T-helper 2 cell treated with Interferon-gamma antibody and Interleukin-4, amounts not matched to agents 5 μg/mL and 100 μg/mL, for 36 hours (primary cell): ENCODE measurements around the gene REN.

Source experiments
- DNase-seq: peaks from one replicate; pipeline ENCODE4 v3.0.0; 2021; ENCODE audit warnings: low spot score
- H3K27ac Mint-ChIP-seq: one replicate; pipeline ENCODE4 v1.8.0; 2021; ENCODE audit warnings: mild to moderate bottlenecking, mixed read lengths
- H3K27me3 Mint-ChIP-seq: one replicate; pipeline ENCODE4 v1.8.0; 2021; ENCODE audit warnings: low read depth, mixed read lengths
- H3K36me3 Mint-ChIP-seq: one replicate; pipeline ENCODE4 v1.8.0; 2021; ENCODE audit warnings: low read depth, mixed read lengths
- H3K4me1 Mint-ChIP-seq: one replicate; pipeline ENCODE4 v1.8.0; 2021; ENCODE audit warnings: low read depth, mixed read lengths
- H3K4me3 Mint-ChIP-seq: one replicate; pipeline ENCODE4 v1.8.0; 2022; ENCODE audit warnings: mild to moderate bottlenecking, moderate library complexity, mixed read lengths
- H3K9me3 Mint-ChIP-seq: one replicate; pipeline ENCODE4 v1.8.0; 2021; ENCODE audit warnings: mixed read lengths

Gene REN

DNA sequence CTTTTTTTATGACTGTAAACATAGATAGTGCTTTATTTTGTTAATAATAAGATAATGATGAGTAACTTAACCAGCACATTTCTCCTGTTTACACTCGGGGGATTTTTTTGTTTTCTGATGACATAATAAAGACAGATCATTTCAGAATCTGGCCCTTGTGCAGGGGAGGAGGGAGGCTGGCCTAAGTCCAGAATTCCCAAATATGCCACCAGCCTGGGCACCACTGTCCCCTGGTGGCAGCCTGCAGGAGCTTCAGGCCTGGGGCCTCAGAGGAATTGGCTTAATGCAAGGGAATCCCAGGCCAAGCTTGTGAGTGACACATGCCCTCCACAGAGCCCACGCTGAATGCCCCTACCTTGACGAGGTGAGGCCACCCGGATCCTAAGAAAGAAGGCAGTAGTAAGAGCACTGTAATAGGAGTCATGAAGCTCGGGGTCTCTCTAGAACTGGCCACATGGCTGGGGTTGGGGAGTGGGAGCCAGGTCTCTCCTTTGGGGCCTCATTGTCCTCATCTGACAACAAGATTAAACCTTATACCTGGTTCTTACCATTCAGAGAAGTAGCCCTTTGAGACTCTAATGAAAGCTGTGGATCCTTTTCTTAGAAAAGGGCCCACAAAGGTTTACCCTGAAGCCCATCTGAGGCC, 38.4 kb downstream of the REN start:
- H3K4me1 Mint-ChIP-seq: peaks cover 7% of the 10 kb centered on the region
- H3K4me3 Mint-ChIP-seq: no peak overlapping the region
- DNase-seq: no peak
- H3K9me3 Mint-ChIP-seq: no peaks in the 10 kb centered on the region
- H3K27me3 Mint-ChIP-seq: no peaks in the 10 kb centered on the region
- no peaks in the 10 kb centered on the region for H3K36me3 Mint-ChIP-seq
- H3K27ac Mint-ChIP-seq: no peak overlapping the region

GRCh38 chr1:204126956-204127355, 39.2 kb downstream of the REN start:
- H3K9me3 Mint-ChIP-seq: no peaks in the 10 kb centered on the region
- H3K27me3 Mint-ChIP-seq: no peaks in the 10 kb centered on the region
- no peak for DNase-seq
- no peak overlapping the region for H3K4me3 Mint-ChIP-seq
- peaks cover 7% of the 10 kb centered on the region for H3K4me1 Mint-ChIP-seq
- H3K27ac Mint-ChIP-seq: no peak overlapping the region
- no peaks in the 10 kb centered on the region for H3K36me3 Mint-ChIP-seq

GRCh38 chr1:204126386-204126785, 39.8 kb downstream of the REN start:
- no peak for DNase-seq
- no peaks in the 10 kb centered on the region for H3K9me3 Mint-ChIP-seq
- H3K27me3 Mint-ChIP-seq: no peaks in the 10 kb centered on the region
- peaks cover 7% of the 10 kb centered on the region for H3K4me1 Mint-ChIP-seq
- H3K36me3 Mint-ChIP-seq: no peaks in the 10 kb centered on the region
- no peak overlapping the region for H3K27ac Mint-ChIP-seq
- H3K4me3 Mint-ChIP-seq: no peak overlapping the region

- no peak for DNase-seq
- Mint-ChIP-seq H3K9me3 (no peaks in the 10 kb centered on the region), H3K4me1 (peaks cover 7% of the 10 kb centered on the region)
Observed at GRCh38 chr1:204125759-204126351, 40.3 kb downstream of the REN start.

GRCh38 chr1:204124639-204125038, 41.5 kb downstream of the REN start:
- no peak for DNase-seq
- Mint-ChIP-seq H3K27ac (no peak overlapping the region), H3K36me3 (no peaks in the 10 kb centered on the region), H3K4me1 (peaks cover 7% of the 10 kb centered on the region), H3K27me3 (no peaks in the 10 kb centered on the region), H3K4me3 (no peak overlapping the region), H3K9me3 (no peaks in the 10 kb centered on the region)

More at GRCh38 chr1:204125759-204126351, 40.3 kb downstream of the REN start:
- Mint-ChIP-seq H3K27me3 (no peaks in the 10 kb centered on the region), H3K27ac (no peak overlapping the region), H3K36me3 (no peaks in the 10 kb centered on the region), H3K4me3 (no peak overlapping the region)

DNA sequence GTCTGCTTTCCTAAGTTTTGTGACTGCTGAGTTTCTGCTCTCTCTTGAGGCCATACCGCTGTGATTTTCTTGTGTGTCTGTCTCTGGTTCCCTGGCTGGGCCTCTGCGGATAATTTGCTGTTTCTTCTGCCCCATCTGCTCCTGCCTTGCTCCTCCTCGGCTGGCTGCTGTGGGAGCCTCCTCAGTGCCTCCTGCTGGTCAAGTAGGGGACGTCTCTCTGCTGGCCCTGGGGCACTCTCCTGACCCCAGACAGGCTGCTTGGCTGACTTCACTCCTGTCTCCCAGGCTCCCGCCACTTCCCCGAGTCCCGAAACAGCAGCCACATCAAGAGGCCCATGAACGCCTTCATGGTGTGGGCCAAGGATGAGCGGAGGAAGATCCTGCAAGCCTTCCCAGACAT, 42.8 kb downstream of the REN start:
- DNase-seq: no peak
- no peak overlapping the region for H3K27ac Mint-ChIP-seq
- H3K27me3 Mint-ChIP-seq: no peaks in the 10 kb centered on the region
- H3K4me1 Mint-ChIP-seq: no peaks in the 10 kb centered on the region
- no peaks in the 10 kb centered on the region for H3K9me3 Mint-ChIP-seq
- no peaks in the 10 kb centered on the region for H3K36me3 Mint-ChIP-seq
- no peak overlapping the region for H3K4me3 Mint-ChIP-seq

- no peak overlapping the region for H3K4me3 Mint-ChIP-seq
- DNase-seq: no peak
Observed at GRCh38 chr1:204121840-204122555, 44.1 kb downstream of the REN start.

GRCh38 chr1:204116539-204116938, 49.6 kb downstream of the REN start:
- H3K27ac Mint-ChIP-seq: no peak overlapping the region
- DNase-seq: no peak
- no peak overlapping the region for H3K4me3 Mint-ChIP-seq
- no peaks in the 10 kb centered on the region for H3K9me3 Mint-ChIP-seq
- no peaks in the 10 kb centered on the region for H3K4me1 Mint-ChIP-seq
- H3K36me3 Mint-ChIP-seq: no peaks in the 10 kb centered on the region
- no peaks in the 10 kb centered on the region for H3K27me3 Mint-ChIP-seq

More at GRCh38 chr1:204121840-204122555, 44.1 kb downstream of the REN start:
- Mint-ChIP-seq H3K27ac (no peak overlapping the region), H3K4me1 (no peaks in the 10 kb centered on the region), H3K36me3 (no peaks in the 10 kb centered on the region), H3K27me3 (no peaks in the 10 kb centered on the region), H3K9me3 (no peaks in the 10 kb centered on the region)

GRCh38 chr1:204115116-204115515, 51.0 kb downstream of the REN start:
- Mint-ChIP-seq H3K4me1 (no peaks in the 10 kb centered on the region), H3K4me3 (no peak overlapping the region), H3K36me3 (no peaks in the 10 kb centered on the region), H3K27ac (no peak overlapping the region), H3K27me3 (no peaks in the 10 kb centered on the region), H3K9me3 (no peaks in the 10 kb centered on the region)
- no peak for DNase-seq

- Mint-ChIP-seq H3K27ac (no peak overlapping the region), H3K9me3 (no peaks in the 10 kb centered on the region), H3K4me3 (no peak overlapping the region), H3K27me3 (no peaks in the 10 kb centered on the region), H3K36me3 (no peaks in the 10 kb centered on the region), H3K4me1 (no peaks in the 10 kb centered on the region)
- DNase-seq: no peak
Observed at GRCh38 chr1:204114606-204115005, 51.5 kb downstream of the REN start.

- no peaks in the 10 kb centered on the region for H3K9me3 Mint-ChIP-seq
- H3K4me1 Mint-ChIP-seq: no peaks in the 10 kb centered on the region
- DNase-seq: no peak
- peaks cover 2% of the 10 kb centered on the region for H3K27me3 Mint-ChIP-seq
- H3K27ac Mint-ChIP-seq: no peak overlapping the region
- H3K4me3 Mint-ChIP-seq: no peak overlapping the region
- H3K36me3 Mint-ChIP-seq: no peaks in the 10 kb centered on the region
Observed at GRCh38 chr1:204113896-204114295, 52.2 kb downstream of the REN start.

- Mint-ChIP-seq H3K36me3 (no peaks in the 10 kb centered on the region), H3K9me3 (no peaks in the 10 kb centered on the region), H3K27me3 (peaks cover 2% of the 10 kb centered on the region), H3K4me3 (no peak overlapping the region), H3K27ac (no peak overlapping the region), H3K4me1 (no peaks in the 10 kb centered on the region)
- DNase-seq: no peak
Observed at GRCh38 chr1:204112876-204113730, 53.0 kb downstream of the REN start.

- Mint-ChIP-seq H3K9me3 (no peaks in the 10 kb centered on the region), H3K27ac (no peak overlapping the region), H3K27me3 (peaks cover 4% of the 10 kb centered on the region), H3K36me3 (no peaks in the 10 kb centered on the region), H3K4me3 (no peak overlapping the region), H3K4me1 (peaks cover under 1% of the 10 kb centered on the region)
- no peak for DNase-seq
Observed at GRCh38 chr1:204110894-204111633, 55.1 kb downstream of the REN start.
